Measurements from ENCODE around the gene RNF25. TPM values are rescaled to one million over a fixed set of nuclear protein-coding genes. Genes with fewer than 3 reads are reported as not detected.

Gene RNF25
- total and polyA plus RNA-seq, 12 donors, result 13.5 to 25.4 (median 16.8) TPM

DNA sequence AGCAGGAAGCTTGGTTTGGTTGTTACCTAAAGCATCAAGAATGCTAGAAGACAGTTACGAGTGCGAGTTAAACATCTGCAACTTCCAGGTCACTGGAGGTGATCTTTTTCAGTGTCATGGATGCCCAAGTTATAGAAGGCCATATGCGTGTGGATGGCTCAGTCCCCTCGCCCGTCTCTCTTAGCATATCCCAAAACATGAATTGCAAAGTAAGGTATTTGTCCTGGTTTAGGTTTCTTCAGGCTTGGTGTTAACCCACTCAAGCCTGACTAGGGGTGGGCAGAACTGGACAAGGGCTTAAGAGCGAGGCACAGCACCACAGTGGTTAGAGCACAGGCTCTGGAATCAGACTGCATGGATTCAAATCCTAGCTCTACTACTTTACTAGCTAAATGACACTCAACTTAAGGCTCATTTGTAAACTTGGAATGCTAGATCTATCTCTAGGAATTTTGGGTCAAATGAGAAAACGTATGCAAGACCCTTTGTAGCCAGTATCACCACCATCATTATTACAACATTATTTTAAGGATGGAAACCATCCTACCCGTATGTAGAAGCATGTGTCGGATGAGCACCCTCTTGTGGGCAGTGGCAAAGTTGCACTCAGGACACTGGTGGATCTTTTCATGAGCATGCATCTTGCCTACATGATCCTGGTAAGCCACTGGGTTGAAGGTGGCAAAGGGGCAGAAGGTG is 23.6 kb downstream of the RNF25 start:
- TF ChIP-seq, protein P1, sequence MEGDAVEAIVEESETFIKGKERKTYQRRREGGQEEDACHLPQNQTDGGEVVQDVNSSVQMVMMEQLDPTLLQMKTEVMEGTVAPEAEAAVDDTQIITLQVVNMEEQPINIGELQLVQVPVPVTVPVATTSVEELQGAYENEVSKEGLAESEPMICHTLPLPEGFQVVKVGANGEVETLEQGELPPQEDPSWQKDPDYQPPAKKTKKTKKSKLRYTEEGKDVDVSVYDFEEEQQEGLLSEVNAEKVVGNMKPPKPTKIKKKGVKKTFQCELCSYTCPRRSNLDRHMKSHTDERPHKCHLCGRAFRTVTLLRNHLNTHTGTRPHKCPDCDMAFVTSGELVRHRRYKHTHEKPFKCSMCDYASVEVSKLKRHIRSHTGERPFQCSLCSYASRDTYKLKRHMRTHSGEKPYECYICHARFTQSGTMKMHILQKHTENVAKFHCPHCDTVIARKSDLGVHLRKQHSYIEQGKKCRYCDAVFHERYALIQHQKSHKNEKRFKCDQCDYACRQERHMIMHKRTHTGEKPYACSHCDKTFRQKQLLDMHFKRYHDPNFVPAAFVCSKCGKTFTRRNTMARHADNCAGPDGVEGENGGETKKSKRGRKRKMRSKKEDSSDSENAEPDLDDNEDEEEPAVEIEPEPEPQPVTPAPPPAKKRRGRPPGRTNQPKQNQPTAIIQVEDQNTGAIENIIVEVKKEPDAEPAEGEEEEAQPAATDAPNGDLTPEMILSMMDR (IDR thresholded peaks at IDR 0.05), result peak; percentile 52 to 86 (median 77)
- Histone ChIP-seq H3K27ac (no peak overlapping the region), H3K9me3 (no peaks in the 10 kb centered on the region), H3K4me1 (peaks cover 0 to 4% (median 0%) of the 10 kb centered on the region in 9 donors), H3K4me3 (no peak overlapping the region), H3K36me3 (peaks cover 0 to 100% (median 67%) of the 10 kb centered on the region in 9 donors), H3K27me3 (no peaks in the 10 kb centered on the region)
- intact Hi-C loops (cut with DNase I), result loop anchor here in 5 of 10 donors (5.0 to 10.0 kb wide), 6 partner anchors 56 to 243 kb away; partner anchors contain the start of genes VIL1 (in 2 of the 5), CNOT9 (in 1 of the 5) and USP37 (in 1 of the 5)
- ATAC-seq (peak; percentile 35 to 72 (median 69)), DNase-seq (peak in 1 of 2 donors; percentile 46)
- 71 to 73% methylated on average over 9 of the region's 9 CpGs for WGBS, 2 donors

DNA sequence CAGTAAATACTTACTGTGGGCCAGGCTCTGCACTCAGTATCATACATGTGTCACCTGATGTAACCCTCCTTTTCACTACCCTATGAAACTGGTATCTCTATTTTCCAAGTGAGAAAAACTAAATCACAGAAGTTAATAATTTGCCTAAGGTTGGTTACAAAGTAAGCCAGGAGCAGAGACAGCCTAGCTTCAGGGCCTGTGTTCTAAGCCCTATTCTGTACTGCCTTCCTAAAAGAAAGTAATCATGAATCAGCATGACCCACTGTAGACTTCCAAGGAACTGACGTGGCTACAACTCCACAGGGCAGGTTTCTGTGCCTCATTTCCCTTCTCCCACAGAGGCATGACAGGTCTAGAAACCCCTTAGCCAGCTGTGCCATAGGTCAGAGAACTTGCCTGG is 26.7 kb downstream of the RNF25 start:
- H3K9me3 ChIP-seq, result no peaks in the 10 kb centered on the region
- WGBS, 2 donors, result 91 to 93% methylated on average over 1 of the region's 1 CpG
- no peak overlapping the region for H3K27ac ChIP-seq
- no peak for ATAC-seq
- no peak for DNase-seq
- H3K4me1 ChIP-seq, result peaks cover 0 to 4% (median 0%) of the 10 kb centered on the region in 9 donors
- TF ChIP-seq, protein P1 (IDR thresholded peaks at IDR 0.05), result no peak
- H3K27me3 ChIP-seq, result no peaks in the 10 kb centered on the region
- intact Hi-C loops (cut with DNase I), result loop anchor here in 5 of 10 donors (5.0 to 10.0 kb wide), 6 partner anchors 53 to 240 kb away; partner anchors contain the start of genes VIL1 (in 2 of the 5), CNOT9 (in 1 of the 5) and USP37 (in 1 of the 5)
- H3K36me3 ChIP-seq, result peaks cover 4 to 100% (median 76%) of the 10 kb centered on the region in 9 donors
- no peak overlapping the region for H3K4me3 ChIP-seq

DNA sequence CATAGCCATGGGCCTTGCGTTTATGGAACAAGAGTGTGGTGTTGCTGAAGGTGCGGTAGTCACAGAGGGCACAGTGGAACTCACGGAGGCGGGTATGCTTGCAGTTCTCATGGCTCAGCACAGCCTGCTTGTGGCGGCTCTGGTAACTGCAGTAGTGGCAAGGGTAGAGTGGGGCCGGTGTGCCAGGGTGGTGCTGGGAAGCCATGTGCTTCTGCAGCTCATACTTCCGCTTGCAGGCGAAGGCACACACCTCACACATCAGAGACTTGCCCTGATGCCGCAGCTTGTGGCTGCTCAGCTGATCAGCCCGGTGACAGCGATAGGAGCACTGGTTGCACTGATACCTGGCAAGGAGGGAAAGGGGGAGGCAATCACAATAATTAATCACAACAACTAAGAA is 27.1 kb downstream of the RNF25 start:
- DNase-seq (no peak), ATAC-seq (no peak)
- WGBS, 2 donors, result 95 to 97% methylated on average over 11 of the region's 11 CpGs
- Histone ChIP-seq H3K9me3 (no peaks in the 10 kb centered on the region), H3K27ac (no peak overlapping the region), H3K4me3 (no peak overlapping the region), H3K27me3 (no peaks in the 10 kb centered on the region), H3K36me3 (peaks cover 4 to 100% (median 75%) of the 10 kb centered on the region in 9 donors), H3K4me1 (peaks cover 0 to 4% (median 0%) of the 10 kb centered on the region in 9 donors)
- intact Hi-C loops (cut with DNase I), result loop anchor here in 5 of 10 donors (5.0 to 10.0 kb wide), 6 partner anchors 52 to 240 kb away; partner anchors contain the start of genes VIL1 (in 2 of the 5), CNOT9 (in 1 of the 5) and USP37 (in 1 of the 5)
- TF ChIP-seq, protein P1 (IDR thresholded peaks at IDR 0.05), result no peak

DNA sequence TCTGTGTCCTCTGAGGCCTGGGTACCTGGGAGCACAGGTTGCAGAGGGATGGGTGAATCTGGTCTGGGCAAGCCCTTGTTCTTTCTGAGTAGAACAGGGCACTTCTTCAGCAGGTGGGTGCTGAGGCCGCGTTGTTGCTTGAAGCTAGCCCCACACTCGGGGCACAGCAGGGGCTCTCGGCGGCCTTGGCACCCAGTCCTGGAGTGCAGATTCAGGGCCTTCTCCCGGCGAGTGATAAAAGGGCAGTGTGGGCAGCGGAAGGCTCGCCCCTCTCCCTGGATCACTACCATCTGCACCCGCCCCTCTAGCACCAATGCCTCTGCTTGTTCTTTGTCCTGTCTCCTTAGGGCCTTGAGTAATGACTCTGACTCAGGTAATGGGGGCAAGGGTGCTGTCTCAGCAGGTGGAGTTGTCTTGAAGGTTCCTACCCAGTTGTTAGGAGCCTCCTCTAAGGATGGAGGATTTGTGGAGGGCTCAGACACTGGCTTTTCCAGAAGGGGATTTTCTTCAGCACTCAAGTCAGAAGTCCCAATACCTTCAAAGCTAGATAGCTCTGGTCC is 28.0 kb downstream of the RNF25 start:
- Histone ChIP-seq H3K27ac (no peak overlapping the region), H3K27me3 (no peaks in the 10 kb centered on the region), H3K9me3 (no peaks in the 10 kb centered on the region), H3K4me1 (peaks cover 0 to 4% (median 0%) of the 10 kb centered on the region in 9 donors), H3K4me3 (no peak overlapping the region), H3K36me3 (peaks cover 4 to 100% (median 72%) of the 10 kb centered on the region in 9 donors)
- DNase-seq (no peak), ATAC-seq (no peak)
- TF ChIP-seq, protein P1 (IDR thresholded peaks at IDR 0.05), result no peak
- intact Hi-C loops (cut with DNase I), result loop anchor here in 3 of 10 donors (10.0 kb wide), 3 partner anchors 79 to 239 kb away; partner anchors contain the start of genes VIL1 (in 2 of the 3), CNOT9 (in 1 of the 3) and USP37 (in 1 of the 3)
- WGBS, 2 donors, result 93 to 96% methylated on average over 10 of the region's 10 CpGs

Measured in heart right ventricle (tissue), 16 donors.